Stimulated activated CD4-positive, alpha-beta T cell treated with anti-CD3 and anti-CD28 coated beads, Interleukin-1b, Interleukin-23, amount 100 ng/mL, for 4 hours (primary cell): ENCODE measurements around the gene CDYL2.

ENCODE experiments used
- DNase-seq, 2 donors: peaks; one replicate each; pipeline ENCODE4 v3.0.0-alpha.2; 2020; ENCODE audit warnings: low read depth in 2 of 2

Gene CDYL2

GRCh38 chr16:80622007-80622406 is 182.4 kb downstream of the CDYL2 start:
- no peak for DNase-seq

- DNase-seq, result no peak
Measured at GRCh38 chr16:80620736-80621605, 183.4 kb downstream of the CDYL2 start.

GRCh38 chr16:80619824-80620223 is 184.6 kb downstream of the CDYL2 start:
- no peak for DNase-seq

- DNase-seq, result no peak
Measured at GRCh38 chr16:80618862-80619648, 185.3 kb downstream of the CDYL2 start.

GRCh38 chr16:80616362-80616761 is 188.0 kb downstream of the CDYL2 start:
- no peak for DNase-seq

- no peak for DNase-seq
Measured at GRCh38 chr16:80615735-80616134, 188.7 kb downstream of the CDYL2 start.

- no peak for DNase-seq
Measured at GRCh38 chr16:80614908-80615671, 189.3 kb downstream of the CDYL2 start.

GRCh38 chr16:80612461-80613017 is 191.9 kb downstream of the CDYL2 start:
- no peak for DNase-seq

- DNase-seq, result no peak
Measured at GRCh38 chr16:80611930-80612327, 192.5 kb downstream of the CDYL2 start.

GRCh38 chr16:80611171-80611929 is 193.0 kb downstream of the CDYL2 start:
- DNase-seq, result no peak

GRCh38 chr16:80610481-80611156 is 193.8 kb downstream of the CDYL2 start:
- DNase-seq, result no peak

- no peak for DNase-seq
Measured at GRCh38 chr16:80608946-80609345, 195.5 kb downstream of the CDYL2 start.

GRCh38 chr16:80607204-80607603 is 197.2 kb downstream of the CDYL2 start:
- no peak for DNase-seq

- DNase-seq, result no peak
Measured at GRCh38 chr16:80606221-80606766, 198.1 kb downstream of the CDYL2 start.

- DNase-seq, result no peak
Measured at GRCh38 chr16:80604600-80605355, 199.6 kb downstream of the CDYL2 start.

GRCh38 chr16:80602894-80603293 is 201.5 kb downstream of the CDYL2 start:
- no peak for DNase-seq

GRCh38 chr16:80601182-80601581 is 203.2 kb downstream of the CDYL2 start:
- no peak for DNase-seq

GRCh38 chr16:80599466-80599865 is 204.9 kb downstream of the CDYL2 start:
- no peak for DNase-seq

- no peak for DNase-seq
Measured at GRCh38 chr16:80596507-80597207, 207.7 kb downstream of the CDYL2 start.
